ENCODE measurements around the gene CSRNP3.

Gene CSRNP3

GRCh38 chr2:165472922-165473321 lies 3.4 kb downstream of the CSRNP3 start:
- no peak for DNase-seq

DNA sequence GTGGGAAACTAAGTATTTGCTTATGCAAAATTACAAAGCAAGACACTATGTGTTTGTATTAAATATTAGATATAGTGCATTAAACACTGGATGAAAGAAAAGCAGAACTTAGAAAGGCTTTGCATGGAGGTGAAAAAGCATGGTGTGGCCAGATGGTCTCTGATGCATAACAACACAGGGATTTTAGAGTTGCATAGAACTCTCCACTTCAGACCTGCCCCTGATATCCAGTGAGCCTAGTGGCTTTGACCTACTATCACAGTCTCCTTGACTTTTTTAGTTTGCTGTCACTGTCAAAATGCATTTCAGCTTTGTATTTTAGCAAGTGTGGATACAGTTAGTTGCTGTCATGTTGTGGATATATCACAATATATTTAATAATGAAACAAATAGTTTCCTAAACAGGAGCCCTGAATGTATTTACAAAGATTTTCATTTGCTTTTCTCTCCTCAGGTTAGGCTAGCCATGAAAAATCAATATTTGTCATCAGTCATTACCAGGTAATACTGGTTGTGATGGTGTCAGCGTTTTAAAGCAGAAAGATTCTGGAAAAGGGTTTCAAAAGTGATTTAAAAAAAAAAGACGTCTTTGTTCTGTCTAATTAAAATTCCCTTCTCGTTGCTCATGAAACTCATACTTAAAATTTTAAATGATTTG lies 5.2 kb downstream of the CSRNP3 start:
- DNase-seq: no peak

GRCh38 chr2:165475277-165476004 lies 5.9 kb downstream of the CSRNP3 start:
- no peak for DNase-seq

GRCh38 chr2:165479856-165480255 lies 10.4 kb downstream of the CSRNP3 start:
- no peak for DNase-seq

DNA sequence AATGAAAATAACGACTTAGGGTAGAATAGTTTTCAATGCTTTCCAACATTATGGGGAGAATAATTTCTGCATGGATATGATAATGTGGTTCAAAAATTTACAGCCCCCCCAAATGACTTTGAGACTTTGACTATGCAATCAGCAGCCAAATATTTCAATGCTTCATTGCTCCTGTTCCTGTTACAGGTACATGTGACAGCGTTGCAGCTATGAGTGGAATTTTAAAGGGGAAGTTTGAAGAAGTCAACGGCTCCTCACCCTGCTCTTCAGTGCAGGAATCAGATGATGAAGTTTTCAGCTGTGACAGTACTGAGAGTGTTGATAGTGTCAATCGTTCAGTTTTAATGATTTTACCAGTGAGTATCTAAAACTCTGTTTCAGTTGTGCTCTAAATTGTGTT lies 25.1 kb downstream of the CSRNP3 start:
- no peak for DNase-seq

DNA sequence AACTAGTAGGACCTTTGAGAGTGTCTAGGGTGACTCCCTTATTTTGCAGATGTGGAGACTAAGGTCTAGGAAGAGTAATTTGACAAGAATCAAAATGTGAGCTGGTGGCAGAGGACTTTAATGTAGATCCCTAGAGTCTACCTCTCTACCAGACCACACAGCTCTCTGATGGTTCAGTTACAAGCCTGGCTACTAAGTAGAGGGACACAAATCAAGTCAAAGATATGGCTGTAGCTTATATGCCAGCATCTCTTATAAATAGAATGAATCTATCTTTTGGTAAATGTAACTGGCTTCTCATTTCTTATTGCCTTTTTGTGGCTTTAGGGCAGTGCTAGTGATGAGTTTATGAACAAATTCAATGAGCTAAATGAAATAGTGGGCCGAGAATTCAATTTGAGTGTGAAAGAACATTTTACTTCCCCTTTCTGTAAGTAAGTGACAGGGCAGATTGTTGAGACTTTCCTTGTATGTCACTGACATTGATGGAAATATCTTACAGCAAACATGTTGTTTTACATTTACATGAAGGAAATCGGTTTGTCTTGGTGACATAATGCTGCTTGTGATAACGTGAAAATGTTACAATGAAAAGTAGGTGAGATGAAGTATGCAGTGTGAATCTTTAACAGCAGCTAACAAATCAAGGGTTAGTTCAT lies 28.3 kb downstream of the CSRNP3 start:
- no peak for DNase-seq

DNA sequence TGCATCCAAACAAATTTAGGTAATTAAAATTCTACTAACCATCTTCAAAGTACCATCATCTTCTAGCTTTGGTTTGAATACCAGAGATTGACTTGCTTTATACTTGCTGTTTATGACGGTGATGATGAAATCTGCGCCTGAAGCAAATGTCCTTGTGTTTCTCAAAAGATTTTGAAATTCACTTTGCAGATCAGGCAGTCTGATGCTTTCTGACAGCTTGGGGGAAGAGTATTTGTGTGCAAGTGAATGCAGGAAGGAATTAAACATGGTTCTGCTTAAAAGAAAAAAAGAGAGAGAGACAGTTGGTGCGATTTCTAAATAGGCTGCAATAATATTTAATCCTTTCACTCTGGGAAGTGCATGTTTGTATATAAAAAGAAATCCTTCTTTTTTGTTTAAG lies 29.6 kb downstream of the CSRNP3 start:
- no peak for DNase-seq

DNA sequence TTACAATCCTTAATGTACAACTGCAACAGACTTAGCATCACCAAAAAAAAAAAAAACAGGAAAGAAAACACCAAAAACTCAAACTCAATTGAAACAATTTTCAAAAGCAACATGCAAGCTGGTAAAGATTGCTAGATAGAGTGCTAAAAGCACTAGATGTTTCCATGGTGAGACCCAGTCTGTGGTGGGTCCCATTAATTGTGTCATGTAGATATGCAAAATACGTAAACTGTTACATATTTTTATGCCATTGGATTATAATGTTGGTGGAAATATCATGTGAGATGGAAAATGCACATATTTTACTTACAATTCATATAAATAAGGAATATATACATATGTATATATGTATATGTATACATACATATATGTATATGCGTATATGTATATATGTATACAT lies 30.5 kb downstream of the CSRNP3 start:
- no peak for DNase-seq

DNA sequence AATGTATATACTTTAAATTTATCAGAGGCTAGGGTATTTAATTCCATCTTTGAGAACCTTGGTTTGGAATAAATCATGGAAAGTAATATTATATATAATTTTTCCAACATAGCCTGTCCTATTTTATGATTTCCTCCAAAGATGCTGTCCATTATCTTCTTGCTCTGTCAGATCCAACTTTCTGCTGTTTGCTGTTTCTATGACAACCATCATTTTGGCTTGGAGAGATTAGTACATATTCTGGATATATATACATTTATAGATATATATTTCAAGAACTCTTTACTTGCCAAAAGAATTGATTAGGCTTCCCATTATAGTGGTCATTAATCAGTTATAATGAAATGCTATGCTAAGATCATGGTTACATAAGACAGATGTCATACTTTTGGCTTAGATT lies 31.3 kb downstream of the CSRNP3 start:
- no peak for DNase-seq

GRCh38 chr2:165505514-165505913 lies 36.0 kb downstream of the CSRNP3 start:
- no peak for DNase-seq

DNA sequence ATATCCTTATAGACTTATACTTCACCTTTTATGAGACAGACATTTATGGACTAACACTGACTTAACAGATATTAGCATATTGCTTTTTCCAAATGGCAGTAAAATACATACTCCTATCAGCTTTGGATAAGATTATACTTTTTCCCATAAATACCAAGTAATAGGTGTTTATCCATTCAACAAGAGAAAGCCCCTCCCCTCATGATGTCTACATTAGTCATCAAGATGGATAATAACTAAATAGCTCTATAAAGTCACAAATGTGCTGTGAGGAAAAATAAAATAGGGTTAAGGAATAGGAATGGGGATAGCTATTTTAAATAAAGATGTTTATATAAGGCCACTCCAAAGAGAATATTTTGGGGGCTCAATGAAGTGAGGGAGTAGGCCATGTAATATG lies 39.4 kb downstream of the CSRNP3 start:
- DNase-seq: no peak

DNA sequence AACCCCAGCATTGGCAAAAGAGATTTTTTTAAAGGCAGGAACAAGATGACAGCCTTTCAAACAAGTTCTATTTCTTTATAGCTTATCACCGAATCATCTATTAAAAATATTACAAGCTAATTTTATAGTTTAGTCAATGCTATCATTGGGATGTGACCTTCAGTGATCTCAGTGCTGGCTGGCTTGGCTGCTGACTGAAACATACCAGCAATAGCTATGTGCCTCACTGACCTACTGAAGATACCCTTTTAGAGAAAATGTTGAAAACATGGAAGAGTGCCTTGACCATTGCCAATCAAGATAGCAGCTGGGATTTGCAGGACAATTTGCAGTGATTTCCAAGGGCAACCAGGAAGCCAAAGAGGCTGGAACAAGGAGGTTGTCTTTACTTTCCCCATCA lies 44.0 kb downstream of the CSRNP3 start:
- no peak for DNase-seq

- DNase-seq: no peak
Observed at GRCh38 chr2:165518611-165519010, 49.1 kb downstream of the CSRNP3 start.

GRCh38 chr2:165522719-165523118 lies 53.2 kb downstream of the CSRNP3 start:
- no peak for DNase-seq

DNA sequence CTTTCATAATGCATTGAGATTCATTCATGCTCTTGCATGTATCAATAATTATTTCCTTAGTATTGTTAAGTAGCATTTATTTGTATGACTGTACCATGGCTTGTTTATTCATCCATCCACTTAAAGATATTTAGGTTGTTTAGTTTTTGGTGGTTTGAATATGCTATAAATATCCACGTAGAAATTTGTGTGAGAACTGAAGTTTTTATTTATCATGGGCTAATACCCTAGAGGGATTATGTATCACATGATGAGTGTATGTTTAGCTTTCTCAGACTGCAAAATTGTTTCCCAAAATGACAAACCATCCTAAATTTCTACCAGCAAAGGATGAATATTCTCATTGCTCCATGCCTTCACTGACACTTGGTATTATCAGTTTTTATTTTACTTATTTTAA lies 55.2 kb downstream of the CSRNP3 start:
- DNase-seq: no peak

- DNase-seq: no peak
Observed at GRCh38 chr2:165528691-165529090, 59.2 kb downstream of the CSRNP3 start.

- DNase-seq: no peak
Observed at GRCh38 chr2:165529130-165529529, 59.6 kb downstream of the CSRNP3 start.

GRCh38 chr2:165533331-165533730 lies 63.8 kb downstream of the CSRNP3 start:
- DNase-seq: no peak

- no peak for DNase-seq
Observed at GRCh38 chr2:165535471-165535870, 66.0 kb downstream of the CSRNP3 start.

- no peak for DNase-seq
Observed at GRCh38 chr2:165536851-165537499, 67.5 kb downstream of the CSRNP3 start.

DNA sequence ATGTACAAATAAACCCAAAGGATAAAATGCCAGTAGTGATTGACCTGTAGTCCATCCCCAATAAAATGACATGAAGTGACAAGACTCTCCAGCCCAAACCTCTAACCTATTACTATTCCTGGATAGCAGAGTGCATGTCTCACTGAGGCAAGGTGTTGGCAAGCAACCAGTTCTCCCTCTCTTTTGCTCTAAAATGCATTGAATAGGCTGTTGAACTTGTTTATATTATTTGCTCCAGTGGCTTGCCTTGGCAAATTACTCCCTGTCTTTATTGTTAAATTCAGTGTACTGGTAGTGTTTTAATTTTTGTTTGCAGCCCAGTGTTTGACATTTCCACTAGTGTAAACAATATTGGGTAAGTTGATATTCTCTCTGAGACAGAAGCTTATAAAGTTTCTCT lies 70.5 kb downstream of the CSRNP3 start:
- no peak for DNase-seq

DNA sequence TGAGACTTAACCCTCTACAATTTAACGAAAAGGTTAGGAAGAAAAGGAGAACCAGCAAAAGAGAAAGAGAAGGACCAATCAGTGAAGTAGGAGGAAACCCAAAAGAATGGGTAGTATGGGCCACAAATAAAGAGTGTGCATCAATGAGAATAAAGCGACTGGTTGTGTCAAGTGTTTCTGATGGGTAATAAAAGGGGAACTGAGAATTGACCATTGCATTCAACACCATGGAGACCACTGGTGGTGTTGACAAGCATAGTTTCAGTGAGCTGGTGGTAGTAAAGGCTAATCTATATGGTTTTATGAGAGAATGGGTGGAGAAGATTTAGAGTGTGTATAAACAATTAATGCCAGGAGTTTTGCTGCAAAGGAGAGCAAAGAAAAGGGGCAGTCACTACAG lies 75.4 kb downstream of the CSRNP3 start:
- no peak for DNase-seq

GRCh38 chr2:165547900-165548299 lies 78.4 kb downstream of the CSRNP3 start:
- DNase-seq: no peak

DNA sequence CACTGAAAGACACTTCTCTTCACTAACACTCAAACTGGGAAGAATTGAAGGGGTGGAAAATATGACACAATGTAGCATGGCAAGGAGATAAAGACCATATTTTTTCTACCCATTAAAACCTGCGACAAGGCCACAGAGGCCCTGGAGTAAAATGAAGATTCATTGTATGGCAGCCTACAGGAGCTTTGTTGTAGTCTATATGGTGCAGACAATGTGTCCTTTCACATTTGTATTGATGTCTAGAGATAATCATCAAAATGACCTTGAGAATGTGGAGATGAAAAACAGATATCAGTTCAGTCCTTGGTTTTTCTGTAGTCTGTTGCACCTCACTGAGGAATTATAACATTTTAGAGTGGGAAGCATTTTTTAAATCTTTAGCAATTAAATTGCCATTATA lies 80.1 kb downstream of the CSRNP3 start:
- DNase-seq: no peak

All from GF-D8 (cell line).